Measurements from ENCODE around the gene ZNF142.

ZNF142 gene

DNA sequence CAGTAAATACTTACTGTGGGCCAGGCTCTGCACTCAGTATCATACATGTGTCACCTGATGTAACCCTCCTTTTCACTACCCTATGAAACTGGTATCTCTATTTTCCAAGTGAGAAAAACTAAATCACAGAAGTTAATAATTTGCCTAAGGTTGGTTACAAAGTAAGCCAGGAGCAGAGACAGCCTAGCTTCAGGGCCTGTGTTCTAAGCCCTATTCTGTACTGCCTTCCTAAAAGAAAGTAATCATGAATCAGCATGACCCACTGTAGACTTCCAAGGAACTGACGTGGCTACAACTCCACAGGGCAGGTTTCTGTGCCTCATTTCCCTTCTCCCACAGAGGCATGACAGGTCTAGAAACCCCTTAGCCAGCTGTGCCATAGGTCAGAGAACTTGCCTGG lies 14.3 kb downstream of the ZNF142 start:
- no peak for DNase-seq

DNA sequence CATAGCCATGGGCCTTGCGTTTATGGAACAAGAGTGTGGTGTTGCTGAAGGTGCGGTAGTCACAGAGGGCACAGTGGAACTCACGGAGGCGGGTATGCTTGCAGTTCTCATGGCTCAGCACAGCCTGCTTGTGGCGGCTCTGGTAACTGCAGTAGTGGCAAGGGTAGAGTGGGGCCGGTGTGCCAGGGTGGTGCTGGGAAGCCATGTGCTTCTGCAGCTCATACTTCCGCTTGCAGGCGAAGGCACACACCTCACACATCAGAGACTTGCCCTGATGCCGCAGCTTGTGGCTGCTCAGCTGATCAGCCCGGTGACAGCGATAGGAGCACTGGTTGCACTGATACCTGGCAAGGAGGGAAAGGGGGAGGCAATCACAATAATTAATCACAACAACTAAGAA lies 14.7 kb downstream of the ZNF142 start:
- no peak for DNase-seq

DNA sequence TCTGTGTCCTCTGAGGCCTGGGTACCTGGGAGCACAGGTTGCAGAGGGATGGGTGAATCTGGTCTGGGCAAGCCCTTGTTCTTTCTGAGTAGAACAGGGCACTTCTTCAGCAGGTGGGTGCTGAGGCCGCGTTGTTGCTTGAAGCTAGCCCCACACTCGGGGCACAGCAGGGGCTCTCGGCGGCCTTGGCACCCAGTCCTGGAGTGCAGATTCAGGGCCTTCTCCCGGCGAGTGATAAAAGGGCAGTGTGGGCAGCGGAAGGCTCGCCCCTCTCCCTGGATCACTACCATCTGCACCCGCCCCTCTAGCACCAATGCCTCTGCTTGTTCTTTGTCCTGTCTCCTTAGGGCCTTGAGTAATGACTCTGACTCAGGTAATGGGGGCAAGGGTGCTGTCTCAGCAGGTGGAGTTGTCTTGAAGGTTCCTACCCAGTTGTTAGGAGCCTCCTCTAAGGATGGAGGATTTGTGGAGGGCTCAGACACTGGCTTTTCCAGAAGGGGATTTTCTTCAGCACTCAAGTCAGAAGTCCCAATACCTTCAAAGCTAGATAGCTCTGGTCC lies 15.6 kb downstream of the ZNF142 start:
- no peak for DNase-seq

DNA sequence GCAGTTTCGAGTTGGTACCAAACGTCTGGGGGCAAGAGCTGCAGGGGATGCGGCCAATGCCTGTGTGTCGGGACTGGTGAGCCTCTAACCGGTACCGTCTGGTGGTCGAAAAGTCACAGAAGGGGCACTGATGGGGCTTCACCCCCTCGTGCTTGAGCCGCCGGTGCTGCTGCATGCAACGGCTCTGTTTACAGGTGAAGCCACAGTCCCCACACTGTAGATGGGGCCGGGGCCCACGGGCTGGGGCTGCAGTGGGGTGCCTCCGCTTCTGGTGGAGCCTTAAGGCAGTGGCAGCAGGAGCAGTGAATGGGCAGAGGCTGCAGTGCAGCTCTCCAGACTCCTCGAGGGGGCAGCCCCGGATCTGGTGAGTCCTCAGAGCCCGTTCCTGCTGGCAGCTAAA lies 16.6 kb downstream of the ZNF142 start:
- DNase-seq, result no peak

GRCh38 chr2:218642121-218642656 lies 17.2 kb downstream of the ZNF142 start:
- no peak for DNase-seq

DNA sequence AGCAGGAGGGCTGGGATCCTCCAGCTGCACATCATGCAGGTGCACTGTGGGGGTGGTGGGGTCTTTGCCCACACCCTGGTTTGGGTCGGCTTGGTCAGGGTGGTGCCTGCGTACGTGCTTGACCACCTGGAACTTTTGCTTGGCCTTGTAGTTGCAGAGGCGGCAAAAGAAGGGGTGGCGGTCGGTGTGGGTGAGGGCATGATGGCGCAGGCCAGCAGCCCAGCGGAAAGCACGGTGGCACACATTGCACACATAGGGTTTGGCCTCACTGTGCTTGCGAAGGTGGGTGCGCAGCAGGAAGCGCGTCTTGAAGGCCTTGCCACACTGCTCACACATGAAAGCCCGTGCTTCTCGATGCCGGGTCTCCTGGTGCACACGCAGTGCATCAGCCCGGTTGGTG lies 21.1 kb downstream of the ZNF142 start:
- no peak for DNase-seq

DNA sequence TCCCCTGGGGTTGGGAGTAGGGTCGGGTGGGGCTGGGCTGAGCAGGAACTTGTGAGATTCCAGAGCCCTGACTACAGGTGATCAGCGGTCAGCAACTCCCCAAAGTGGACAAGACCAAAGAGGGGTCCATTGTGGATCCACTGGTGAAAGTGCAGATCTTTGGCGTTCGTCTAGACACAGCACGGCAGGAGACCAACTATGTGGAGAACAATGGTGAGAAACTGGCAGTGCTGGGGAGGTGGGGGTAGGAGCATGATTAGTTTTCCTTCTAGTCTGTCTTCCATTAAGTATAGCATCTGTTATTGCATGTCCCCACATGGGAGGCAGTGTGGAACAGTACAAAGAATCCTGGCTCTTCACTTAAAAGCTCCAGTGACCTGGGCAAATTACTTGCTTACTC lies 23.7 kb downstream of the ZNF142 start:
- no peak for DNase-seq

DNA sequence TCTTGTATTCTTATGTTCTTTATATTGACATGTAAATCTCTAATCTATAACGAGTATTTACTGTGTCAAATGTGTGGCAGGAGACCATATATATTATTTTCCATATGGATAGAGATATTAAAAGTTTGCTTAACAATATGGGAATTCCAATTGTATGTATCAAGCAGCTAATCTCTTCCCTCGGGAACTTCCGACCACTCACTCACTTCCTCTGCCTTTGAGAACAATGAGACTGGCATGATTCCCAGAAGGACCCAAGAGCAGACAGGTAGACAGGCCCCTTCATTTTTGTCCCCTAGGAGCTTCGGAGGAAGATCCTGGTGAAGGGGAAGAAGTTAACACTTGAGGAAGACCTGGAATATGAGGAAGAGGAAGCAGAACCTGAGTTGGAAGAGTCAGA lies 27.6 kb downstream of the ZNF142 start:
- no peak for DNase-seq

GRCh38 chr2:218627939-218628338 lies 31.5 kb downstream of the ZNF142 start:
- DNase-seq, result no peak

DNA sequence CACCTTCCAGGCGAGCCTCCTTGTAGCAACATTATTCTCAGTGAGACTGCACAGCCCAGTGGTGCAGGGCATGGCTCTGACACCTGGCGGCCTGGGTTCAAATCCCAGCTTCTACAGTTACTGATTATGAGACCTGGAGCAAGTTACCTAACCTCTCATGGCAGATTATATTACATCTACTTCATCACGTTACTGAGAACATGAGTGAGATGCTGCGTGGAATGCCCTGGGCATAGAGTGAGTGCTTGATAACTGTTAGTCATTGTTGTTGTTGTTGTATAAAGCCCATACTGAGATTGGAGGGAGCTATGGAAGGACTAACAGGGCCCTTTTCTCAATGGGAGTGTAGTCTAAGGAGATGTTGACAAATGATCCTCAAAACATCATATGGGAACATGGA lies 33.1 kb downstream of the ZNF142 start:
- DNase-seq, result no peak

DNA sequence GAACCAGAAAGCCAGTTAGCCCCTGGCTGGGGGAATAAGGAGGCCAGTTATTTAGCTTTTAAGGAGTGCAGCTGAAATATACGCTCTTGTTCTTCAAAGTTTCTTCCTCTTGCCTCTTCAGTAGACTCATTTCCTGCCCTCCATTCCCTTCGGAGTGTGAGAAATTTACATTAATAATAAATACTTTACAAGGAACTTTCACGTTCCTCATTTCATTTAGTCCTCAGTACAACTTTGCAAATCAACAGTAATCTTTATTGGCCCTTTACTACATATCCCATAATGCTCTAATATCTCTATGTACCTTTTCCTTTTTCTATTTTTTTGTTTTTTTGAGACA lies 36.1 kb downstream of the ZNF142 start:
- DNase-seq, result no peak

DNA sequence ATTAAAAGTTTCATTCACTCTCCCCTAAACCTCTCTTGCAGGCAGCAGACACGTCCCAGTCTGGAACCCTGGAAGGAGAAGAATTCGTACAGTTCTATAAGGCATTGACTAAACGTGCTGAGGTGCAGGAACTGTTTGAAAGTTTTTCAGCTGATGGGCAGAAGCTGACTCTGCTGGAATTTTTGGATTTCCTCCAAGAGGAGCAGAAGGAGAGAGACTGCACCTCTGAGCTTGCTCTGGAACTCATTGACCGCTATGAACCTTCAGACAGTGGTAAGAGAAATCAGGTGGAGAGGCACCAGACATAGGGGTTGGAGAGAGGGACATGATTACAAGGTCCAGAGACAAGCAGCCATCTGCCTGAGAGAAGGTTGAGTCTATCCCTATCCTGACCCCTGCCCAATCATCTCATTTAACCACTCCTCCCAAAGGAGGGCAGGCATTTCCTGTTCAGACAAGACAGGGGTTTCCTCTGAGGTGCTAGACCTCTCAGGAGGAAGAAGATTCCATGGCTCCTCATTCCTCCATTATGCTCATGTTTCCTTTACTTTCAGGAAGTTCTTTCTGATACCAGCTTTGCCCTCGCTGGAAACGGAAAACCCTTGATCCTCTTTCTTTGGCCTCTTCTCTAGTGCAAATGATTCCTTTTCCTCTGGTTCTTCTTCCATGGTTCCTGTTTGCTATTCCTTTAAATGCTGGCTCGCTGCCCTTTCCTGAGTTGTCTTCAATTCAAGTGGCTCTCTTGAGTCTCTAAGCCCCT lies 36.6 kb downstream of the ZNF142 start:
- DNase-seq, result no peak

DNA sequence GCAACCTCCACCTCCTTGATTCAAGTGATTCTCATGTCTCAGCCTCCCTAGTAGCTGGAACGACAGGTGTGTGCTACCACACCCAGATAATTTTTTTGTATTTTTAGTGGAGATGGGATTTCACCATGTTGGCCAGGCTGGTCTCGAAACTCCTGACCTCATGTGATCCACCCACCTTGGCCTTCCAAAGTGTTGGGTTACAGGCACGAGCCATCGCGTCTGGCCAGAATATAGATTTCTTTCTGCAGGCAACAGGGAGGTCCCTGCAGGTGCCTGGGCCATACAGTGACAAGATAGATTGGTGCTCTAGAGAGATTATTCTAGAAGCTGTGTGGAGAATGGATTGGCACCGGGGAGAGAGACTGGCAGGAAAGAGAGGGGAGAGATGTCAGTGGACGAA lies 38.4 kb downstream of the ZNF142 start:
- no peak for DNase-seq

- DNase-seq, result no peak
Measured at GRCh38 chr2:218618102-218618860, 41.1 kb downstream of the ZNF142 start.

DNA sequence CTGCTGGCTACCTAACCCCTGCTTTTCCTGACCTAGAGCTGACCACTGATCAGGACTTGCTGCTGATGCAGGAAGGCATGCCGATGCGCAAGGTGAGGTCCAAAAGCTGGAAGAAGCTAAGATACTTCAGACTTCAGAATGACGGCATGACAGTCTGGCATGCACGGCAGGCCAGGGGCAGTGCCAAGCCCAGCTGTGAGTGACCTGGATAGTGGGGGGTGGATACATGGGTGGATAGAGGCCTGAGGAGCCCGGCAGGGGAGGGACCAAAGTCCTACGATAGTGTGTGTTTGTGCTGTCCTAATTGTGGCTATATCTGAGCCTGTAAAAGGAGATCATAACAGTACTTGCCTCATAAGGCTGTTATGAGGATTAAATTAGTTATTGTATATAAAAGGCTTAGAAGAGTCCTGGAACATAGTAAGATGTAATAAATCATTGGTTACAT lies 43.5 kb downstream of the ZNF142 start:
- DNase-seq, result no peak

DNA sequence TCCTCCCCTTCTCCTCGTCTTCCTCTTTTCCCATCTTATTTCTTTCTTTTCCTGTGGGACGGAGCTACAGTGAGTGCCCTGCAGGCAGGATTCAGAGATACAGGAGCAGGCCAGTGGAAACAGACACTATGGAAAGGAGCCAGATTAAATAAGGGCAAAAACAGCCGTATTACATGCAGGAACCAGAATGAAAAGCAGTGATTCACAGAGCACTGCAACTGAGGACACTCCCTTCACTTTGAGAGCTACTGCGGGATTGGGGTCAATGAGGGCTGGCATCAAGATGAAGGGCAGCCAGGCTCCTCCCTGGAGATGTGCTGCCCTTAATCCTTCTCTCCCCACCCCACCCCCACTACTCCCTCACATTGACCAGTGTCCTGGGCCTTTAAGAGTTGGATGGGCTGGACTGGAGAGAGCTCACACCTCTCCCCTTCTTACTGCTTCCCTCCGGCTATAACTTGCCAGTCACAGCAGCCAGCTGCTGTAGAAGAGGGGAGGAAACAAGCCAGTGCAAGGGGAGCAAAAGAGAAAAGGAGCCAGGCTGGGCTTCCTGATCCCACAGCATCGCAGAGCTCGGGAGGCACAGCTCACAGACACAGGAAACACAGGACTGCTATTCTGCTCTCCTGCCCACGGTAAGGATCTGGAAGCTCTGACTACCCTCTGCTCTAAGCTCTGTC lies 51.8 kb downstream of the ZNF142 start, which contains the start of gene PLCD4:
Gene PLCD4 (plus strand): TSS at position 464 of the 680 bp plus-strand sequence. CDS start 7,841 bp downstream, outside the sequence.
- no peak for DNase-seq

- no peak for DNase-seq
Measured at GRCh38 chr2:218605432-218605831, 54.0 kb downstream of the ZNF142 start.

All from NCI-H510A (cell line).